ENCODE data around the gene LAMC1.

Gene LAMC1

GRCh38 chr1:183079712-183080388 is 56.6 kb downstream of the LAMC1 start:
- H3K27me3 ChIP-seq (replicated peaks in 2 of 5; ENCODE audit: control insufficient read depth in 4 of 5, insufficient read depth in 5 of 5, low read length in 4 of 5): no peaks in the 10 kb centered on the region
- H3K27ac ChIP-seq (ENCODE audit: insufficient read depth in 1 of 2, low read depth in 1 of 2, low read length in 2 of 2, poor library complexity in 1 of 2, severe bottlenecking in 2 of 2): no peak overlapping the region
- ChIA-PET CTCF (interaction anchor here (1.0 to 2.7 kb wide), 2 partner anchors 11 to 23 kb away, joined by 5 to 7 read pairs; no protein-coding TSS in a partner anchor), POLR2A (no interaction called here)
- H3K9me3 ChIP-seq (ENCODE audit: control extremely low read depth in 1 of 5, control insufficient read depth in 4 of 5, insufficient read depth in 2 of 5, low read depth in 1 of 5, low read length in 4 of 5): no peaks in the 10 kb centered on the region
- WGBS (ENCODE audit: insufficient coverage): 100% methylated on average over 1 of the region's 8 CpGs
- peaks cover 0 to 3% (median 0%) of the 10 kb centered on the region in 4 experiments for H3K4me1 ChIP-seq (ENCODE audit: control extremely low read depth in 1 of 4, control insufficient read depth in 4 of 4, insufficient read depth in 4 of 4, low read length in 3 of 4)
- no peak overlapping the region for H3K4me3 ChIP-seq (ENCODE audit: control insufficient read depth in 1 of 7, extremely low read depth in 1 of 7, insufficient read depth in 4 of 7, low read depth in 2 of 7, low read length in 6 of 7)
- no peak for DNase-seq
- no peaks in the 10 kb centered on the region for H3K36me3 ChIP-seq (ENCODE audit: control insufficient read depth in 4 of 4, insufficient read depth in 4 of 4, low read length in 3 of 4)

- no peaks in the 10 kb centered on the region for H3K27me3 ChIP-seq (replicated peaks in 2 of 5; ENCODE audit: control insufficient read depth in 4 of 5, insufficient read depth in 5 of 5, low read length in 4 of 5)
- ChIA-PET CTCF (interaction anchor here (1.0 to 2.7 kb wide), 2 partner anchors 10 to 23 kb away, joined by 5 to 7 read pairs; no protein-coding TSS in a partner anchor), POLR2A (no interaction called here)
- H3K27ac ChIP-seq (ENCODE audit: insufficient read depth in 1 of 2, low read depth in 1 of 2, low read length in 2 of 2, poor library complexity in 1 of 2, severe bottlenecking in 2 of 2): no peak overlapping the region
- H3K36me3 ChIP-seq (ENCODE audit: control insufficient read depth in 4 of 4, insufficient read depth in 4 of 4, low read length in 3 of 4): no peaks in the 10 kb centered on the region
- DNase-seq: no peak
- WGBS (ENCODE audit: insufficient coverage): 100% methylated on average over 2 of the region's 2 CpGs
- H3K4me3 ChIP-seq (ENCODE audit: control insufficient read depth in 1 of 7, extremely low read depth in 1 of 7, insufficient read depth in 4 of 7, low read depth in 2 of 7, low read length in 6 of 7): no peak overlapping the region
- H3K9me3 ChIP-seq (ENCODE audit: control extremely low read depth in 1 of 5, control insufficient read depth in 4 of 5, insufficient read depth in 2 of 5, low read depth in 1 of 5, low read length in 4 of 5): no peaks in the 10 kb centered on the region
- peaks cover 0 to 3% (median 0%) of the 10 kb centered on the region in 4 experiments for H3K4me1 ChIP-seq (ENCODE audit: control extremely low read depth in 1 of 4, control insufficient read depth in 4 of 4, insufficient read depth in 4 of 4, low read length in 3 of 4)
Observed at GRCh38 chr1:183080406-183080805, 57.2 kb downstream of the LAMC1 start.

- CTCF ChIA-PET: no interaction called here
- Histone ChIP-seq H3K9me3 (ENCODE audit: control extremely low read depth in 1 of 5, control insufficient read depth in 4 of 5, insufficient read depth in 2 of 5, low read depth in 1 of 5, low read length in 4 of 5) (no peaks in the 10 kb centered on the region), H3K4me1 (ENCODE audit: control extremely low read depth in 1 of 4, control insufficient read depth in 4 of 4, insufficient read depth in 4 of 4, low read length in 3 of 4) (peaks cover 0 to 3% (median 0%) of the 10 kb centered on the region in 4 experiments), H3K36me3 (ENCODE audit: control insufficient read depth in 4 of 4, insufficient read depth in 4 of 4, low read length in 3 of 4) (no peaks in the 10 kb centered on the region), H3K4me3 (ENCODE audit: control insufficient read depth in 1 of 7, extremely low read depth in 1 of 7, insufficient read depth in 4 of 7, low read depth in 2 of 7, low read length in 6 of 7) (no peak overlapping the region), H3K27me3 (replicated peaks in 2 of 5; ENCODE audit: control insufficient read depth in 4 of 5, insufficient read depth in 5 of 5, low read length in 4 of 5) (no peaks in the 10 kb centered on the region), H3K27ac (ENCODE audit: insufficient read depth in 1 of 2, low read depth in 1 of 2, low read length in 2 of 2, poor library complexity in 1 of 2, severe bottlenecking in 2 of 2) (no peak overlapping the region)
- DNase-seq: no peak
- 100% methylated on average over 1 of the region's 4 CpGs for WGBS (ENCODE audit: insufficient coverage)
- POLR2A ChIA-PET: no interaction called here
Observed at GRCh38 chr1:183081402-183082120, 58.3 kb downstream of the LAMC1 start.

- Histone ChIP-seq H3K9me3 (ENCODE audit: control extremely low read depth in 1 of 5, control insufficient read depth in 4 of 5, insufficient read depth in 2 of 5, low read depth in 1 of 5, low read length in 4 of 5) (no peaks in the 10 kb centered on the region), H3K36me3 (ENCODE audit: control insufficient read depth in 4 of 4, insufficient read depth in 4 of 4, low read length in 3 of 4) (no peaks in the 10 kb centered on the region), H3K4me3 (ENCODE audit: control insufficient read depth in 1 of 7, extremely low read depth in 1 of 7, insufficient read depth in 4 of 7, low read depth in 2 of 7, low read length in 6 of 7) (no peak overlapping the region), H3K27me3 (replicated peaks in 2 of 5; ENCODE audit: control insufficient read depth in 4 of 5, insufficient read depth in 5 of 5, low read length in 4 of 5) (no peaks in the 10 kb centered on the region), H3K4me1 (ENCODE audit: control extremely low read depth in 1 of 4, control insufficient read depth in 4 of 4, insufficient read depth in 4 of 4, low read length in 3 of 4) (peaks cover 0 to 3% (median 0%) of the 10 kb centered on the region in 4 experiments), H3K27ac (ENCODE audit: insufficient read depth in 1 of 2, low read depth in 1 of 2, low read length in 2 of 2, poor library complexity in 1 of 2, severe bottlenecking in 2 of 2) (no peak overlapping the region)
- ChIA-PET POLR2A (no interaction called here), CTCF (no interaction called here)
- WGBS (ENCODE audit: insufficient coverage): 89% methylated on average over 1 of the region's 1 CpG
- DNase-seq: no peak
Observed at GRCh38 chr1:183082650-183083049, 59.4 kb downstream of the LAMC1 start.

GRCh38 chr1:183087001-183087400 is 63.8 kb downstream of the LAMC1 start:
- Histone ChIP-seq H3K27ac (ENCODE audit: insufficient read depth in 1 of 2, low read depth in 1 of 2, low read length in 2 of 2, poor library complexity in 1 of 2, severe bottlenecking in 2 of 2) (no peak overlapping the region), H3K9me3 (ENCODE audit: control extremely low read depth in 1 of 5, control insufficient read depth in 4 of 5, insufficient read depth in 2 of 5, low read depth in 1 of 5, low read length in 4 of 5) (no peaks in the 10 kb centered on the region), H3K4me1 (ENCODE audit: control extremely low read depth in 1 of 4, control insufficient read depth in 4 of 4, insufficient read depth in 4 of 4, low read length in 3 of 4) (peaks cover 0 to 3% (median 0%) of the 10 kb centered on the region in 4 experiments), H3K27me3 (replicated peaks in 2 of 5; ENCODE audit: control insufficient read depth in 4 of 5, insufficient read depth in 5 of 5, low read length in 4 of 5) (no peaks in the 10 kb centered on the region), H3K4me3 (ENCODE audit: control insufficient read depth in 1 of 7, extremely low read depth in 1 of 7, insufficient read depth in 4 of 7, low read depth in 2 of 7, low read length in 6 of 7) (no peak overlapping the region), H3K36me3 (ENCODE audit: control insufficient read depth in 4 of 4, insufficient read depth in 4 of 4, low read length in 3 of 4) (no peaks in the 10 kb centered on the region)
- CTCF ChIA-PET: interaction anchor here (0.7 to 1.2 kb wide), 2 partner anchors 32 to 124 kb away, joined by 3 to 4 read pairs; no protein-coding TSS in a partner anchor
- DNase-seq: no peak
- POLR2A ChIA-PET: no interaction called here
- WGBS (ENCODE audit: insufficient coverage): 100% methylated on average over 1 of the region's 2 CpGs

GRCh38 chr1:183089025-183089639 is 65.9 kb downstream of the LAMC1 start:
- CTCF ChIA-PET: interaction anchor here (2.2 kb wide), 1 partner anchor 10 kb away, joined by 7 read pairs; no protein-coding TSS in a partner anchor
- no peak overlapping the region for H3K4me3 ChIP-seq (ENCODE audit: control insufficient read depth in 1 of 7, extremely low read depth in 1 of 7, insufficient read depth in 4 of 7, low read depth in 2 of 7, low read length in 6 of 7)
- H3K27me3 ChIP-seq (replicated peaks in 2 of 5; ENCODE audit: control insufficient read depth in 4 of 5, insufficient read depth in 5 of 5, low read length in 4 of 5): no peaks in the 10 kb centered on the region
- no peak for DNase-seq
- no peaks in the 10 kb centered on the region for H3K9me3 ChIP-seq (ENCODE audit: control extremely low read depth in 1 of 5, control insufficient read depth in 4 of 5, insufficient read depth in 2 of 5, low read depth in 1 of 5, low read length in 4 of 5)
- 100% methylated on average over 1 of the region's 3 CpGs for WGBS (ENCODE audit: insufficient coverage)
- POLR2A ChIA-PET: no interaction called here
- no peak overlapping the region for H3K27ac ChIP-seq (ENCODE audit: insufficient read depth in 1 of 2, low read depth in 1 of 2, low read length in 2 of 2, poor library complexity in 1 of 2, severe bottlenecking in 2 of 2)
- peaks cover 0 to 3% (median 0%) of the 10 kb centered on the region in 4 experiments for H3K4me1 ChIP-seq (ENCODE audit: control extremely low read depth in 1 of 4, control insufficient read depth in 4 of 4, insufficient read depth in 4 of 4, low read length in 3 of 4)
- H3K36me3 ChIP-seq (ENCODE audit: control insufficient read depth in 4 of 4, insufficient read depth in 4 of 4, low read length in 3 of 4): no peaks in the 10 kb centered on the region
